ENCODE data around the gene HSD17B12. TPM values are rescaled to one million over a fixed set of nuclear protein-coding genes. Genes with fewer than 3 reads are reported as not detected.

The HSD17B12 gene
- total RNA-seq, 6 donors from 2014 or later = 26.6 to 107 (median 74.4) TPM

GRCh38 chr11:43901551-43901950, 221.0 kb downstream of the HSD17B12 start:
- Histone ChIP-seq H3K36me3 (peaks cover 0 to 72% (median 41%) of the 10 kb centered on the region in 4 donors), H3K9me3 (no peaks in the 10 kb centered on the region), H3K27me3 (no peaks in the 10 kb centered on the region), H3K4me3 (no peak overlapping the region), H3K27ac (no peak overlapping the region), H3K4me1 (peaks cover 0 to 13% (median 4%) of the 10 kb centered on the region in 4 donors)
- DNase-seq (no peak), ATAC-seq (ENCODE audit: low FRiP score in 2 of 2) (no peak)
- TF ChIP-seq POLR2A (IDR thresholded peaks at IDR 0.05) (no peak), POLR2AphosphoS5 (IDR thresholded peaks at IDR 0.05) (no peak), EP300 (IDR thresholded peaks at IDR 0.05) (no peak), CTCF (IDR thresholded peaks at IDR 0.05) (no peak)
- 88 to 94% methylated on average over 4 of the region's 4 CpGs for WGBS, 2 donors

- WGBS, 2 donors = 73 to 79% methylated on average over 2 of the region's 2 CpGs
- H3K27me3 ChIP-seq = no peaks in the 10 kb centered on the region
- peaks cover 0 to 66% (median 31%) of the 10 kb centered on the region in 4 donors for H3K36me3 ChIP-seq
- TF ChIP-seq POLR2A (IDR thresholded peaks at IDR 0.05) = no peak
- TF ChIP-seq EP300 (IDR thresholded peaks at IDR 0.05) = no peak
- no peaks in the 10 kb centered on the region for H3K9me3 ChIP-seq
- H3K4me3 ChIP-seq = no peak overlapping the region
- no peak overlapping the region for H3K27ac ChIP-seq
- H3K4me1 ChIP-seq = peaks cover 0 to 13% (median 4%) of the 10 kb centered on the region in 4 donors
- ATAC-seq (ENCODE audit: low FRiP score in 2 of 2) = peak in 1 of 2 donors; percentile 49
- DNase-seq = no peak
These were observed 222.5 kb downstream of the HSD17B12 start for GRCh38 chr11:43903078-43903477.

GRCh38 chr11:43903969-43904368, 223.4 kb downstream of the HSD17B12 start:
- no peak for ATAC-seq (ENCODE audit: low FRiP score in 2 of 2)
- peaks cover 0 to 13% (median 4%) of the 10 kb centered on the region in 4 donors for H3K4me1 ChIP-seq
- no peaks in the 10 kb centered on the region for H3K9me3 ChIP-seq
- H3K36me3 ChIP-seq = peaks cover 0 to 61% (median 22%) of the 10 kb centered on the region in 4 donors
- no peaks in the 10 kb centered on the region for H3K27me3 ChIP-seq
- no peak for TF ChIP-seq POLR2A (IDR thresholded peaks at IDR 0.05)
- no peak for TF ChIP-seq CTCF (IDR thresholded peaks at IDR 0.05)
- no peak for TF ChIP-seq POLR2AphosphoS5 (IDR thresholded peaks at IDR 0.05)
- TF ChIP-seq EP300 (IDR thresholded peaks at IDR 0.05) = no peak
- WGBS, 2 donors = 94 to 95% methylated on average over 4 of the region's 4 CpGs
- no peak overlapping the region for H3K4me3 ChIP-seq
- no peak overlapping the region for H3K27ac ChIP-seq
- DNase-seq = no peak

DNA sequence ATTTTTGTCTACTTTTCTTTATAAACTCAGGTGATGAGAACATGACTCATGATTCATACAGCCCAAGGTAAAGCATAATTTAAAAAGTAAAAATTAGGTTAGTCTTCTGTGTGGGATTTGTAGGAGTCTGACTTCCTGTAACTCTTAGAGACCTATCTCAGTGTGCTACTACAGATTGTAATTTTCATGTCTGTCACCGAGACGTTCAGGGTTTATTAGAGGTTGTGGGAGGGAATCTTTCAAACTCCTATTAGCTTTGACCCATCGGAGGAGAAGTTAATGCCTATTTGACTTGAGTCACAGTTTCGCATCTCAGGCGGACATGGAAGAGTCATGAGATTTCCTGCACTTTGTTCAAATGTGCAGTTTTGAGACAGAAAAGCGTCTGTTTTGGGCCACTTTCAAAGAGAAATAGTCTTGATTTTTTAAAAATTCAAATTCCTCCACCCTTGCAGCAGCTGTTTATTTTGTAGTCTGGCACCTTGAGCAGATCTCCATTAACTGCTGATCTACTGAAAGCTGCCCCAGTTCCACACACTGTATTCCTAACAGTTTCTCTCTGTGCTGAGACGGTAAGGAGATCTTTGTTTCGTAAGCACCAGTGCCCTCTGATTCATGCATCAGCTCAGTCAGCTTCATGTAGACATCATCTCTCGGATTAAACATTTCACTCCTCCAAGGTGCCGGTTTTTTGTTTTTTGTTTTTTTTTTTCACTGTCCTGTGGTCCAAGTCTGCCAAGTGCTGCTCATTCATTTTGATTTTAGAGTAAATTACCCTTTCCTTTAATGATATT, 224.4 kb downstream of the HSD17B12 start:
- TF ChIP-seq POLR2A (IDR thresholded peaks at IDR 0.05) (no peak), POLR2AphosphoS5 (IDR thresholded peaks at IDR 0.05) (no peak), EP300 (IDR thresholded peaks at IDR 0.05) (no peak), CTCF (IDR thresholded peaks at IDR 0.05) (no peak)
- Histone ChIP-seq H3K4me3 (no peak overlapping the region), H3K4me1 (peaks cover 0 to 13% (median 4%) of the 10 kb centered on the region in 4 donors), H3K9me3 (no peaks in the 10 kb centered on the region), H3K27ac (peak overlapping the region in 1 of 4 donors; percentile 31), H3K27me3 (no peaks in the 10 kb centered on the region), H3K36me3 (peaks cover 0 to 59% (median 16%) of the 10 kb centered on the region in 4 donors)
- DNase-seq = no peak
- ATAC-seq (ENCODE audit: low FRiP score in 2 of 2) = peak in 1 of 2 donors; percentile 72
- WGBS, 2 donors = 68 to 84% methylated on average over 10 of the region's 10 CpGs

DNA sequence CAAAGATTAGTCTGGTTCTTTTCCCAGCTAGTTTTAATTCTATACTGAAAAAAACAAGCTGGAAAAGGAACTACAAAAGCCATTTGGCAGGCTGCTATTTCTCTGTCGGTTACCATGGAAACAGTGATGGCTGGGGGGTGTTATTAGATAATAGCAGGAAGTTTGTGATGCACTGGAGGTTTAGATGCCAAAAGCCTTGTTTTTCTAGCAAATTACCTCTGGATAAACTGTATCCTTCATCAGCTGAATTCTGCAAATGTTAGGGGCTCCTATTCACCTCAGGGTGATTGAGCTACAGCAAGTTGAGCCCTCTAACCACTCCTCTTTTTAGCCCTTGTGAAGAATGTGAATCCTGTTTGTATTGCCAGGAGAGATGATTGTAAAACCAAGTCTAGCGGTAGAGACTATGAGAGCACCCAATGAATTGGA, 225.3 kb downstream of the HSD17B12 start:
- no peak for TF ChIP-seq POLR2AphosphoS5 (IDR thresholded peaks at IDR 0.05)
- no peak for TF ChIP-seq CTCF (IDR thresholded peaks at IDR 0.05)
- TF ChIP-seq POLR2A (IDR thresholded peaks at IDR 0.05) = no peak
- no peak for TF ChIP-seq EP300 (IDR thresholded peaks at IDR 0.05)
- H3K27me3 ChIP-seq = no peaks in the 10 kb centered on the region
- peaks cover 0 to 63% (median 16%) of the 10 kb centered on the region in 4 donors for H3K36me3 ChIP-seq
- no peaks in the 10 kb centered on the region for H3K9me3 ChIP-seq
- no peak for DNase-seq
- WGBS, 2 donors = 69 to 75% methylated on average over 2 of the region's 2 CpGs
- H3K4me3 ChIP-seq = no peak overlapping the region
- peak overlapping the region in 1 of 4 donors; percentile 31 for H3K27ac ChIP-seq
- peaks cover 0 to 13% (median 4%) of the 10 kb centered on the region in 4 donors for H3K4me1 ChIP-seq
- ATAC-seq (ENCODE audit: low FRiP score in 2 of 2) = peak in 1 of 2 donors; percentile 44
